HG03135 (cell line): ENCODE results near the gene CACHD1.

ENCODE experiments used
- ATAC-seq: cut with Tn5 transposase; IDR thresholded peaks from one replicate; pipeline ENCODE4 v1.9.1; 2021; ENCODE audit warnings: mild to moderate bottlenecking, moderate library complexity; ENCODE audit not compliant: unreplicated experiment

CACHD1 gene

DNA sequence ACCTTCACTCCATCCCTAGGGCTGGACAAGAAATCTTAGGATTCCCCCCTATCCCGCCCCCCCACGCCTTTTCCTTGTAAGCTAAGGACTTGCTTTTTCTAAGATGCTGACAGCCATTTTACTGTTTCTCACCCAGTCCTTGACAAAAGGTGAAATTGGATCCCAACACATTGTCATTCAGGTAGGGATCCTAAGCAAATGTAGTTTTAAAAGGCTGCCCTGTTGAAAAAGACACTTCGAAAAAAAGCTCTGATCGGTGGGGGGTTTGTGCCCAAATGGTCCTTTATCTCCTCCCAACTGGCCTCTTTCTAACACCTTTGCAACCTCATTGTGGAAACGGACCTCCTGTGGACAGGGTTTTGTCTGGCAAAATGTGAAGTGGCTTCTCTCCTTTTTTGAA, 2.9 kb downstream of the CACHD1 start:
- ATAC-seq, result no peak

DNA sequence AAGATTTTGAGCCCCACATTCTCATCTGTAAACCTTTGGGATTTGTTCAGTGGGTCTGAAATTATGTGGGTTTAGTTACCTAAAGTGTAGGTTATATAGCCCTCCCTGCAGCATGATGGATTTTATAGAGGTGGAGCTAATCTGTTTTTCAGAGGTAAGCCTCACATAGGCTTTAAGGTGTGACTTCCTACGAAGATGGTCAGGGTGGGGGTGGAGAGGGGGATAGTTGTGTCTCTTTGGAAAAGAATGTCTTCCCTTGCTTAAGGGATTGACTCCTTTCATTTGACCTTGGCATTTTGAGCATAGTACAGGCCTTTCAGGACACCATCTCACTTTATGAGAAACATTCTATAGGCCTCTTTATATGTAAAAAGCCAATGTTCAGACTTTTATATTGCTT, 3.4 kb downstream of the CACHD1 start:
- ATAC-seq, result no peak

DNA sequence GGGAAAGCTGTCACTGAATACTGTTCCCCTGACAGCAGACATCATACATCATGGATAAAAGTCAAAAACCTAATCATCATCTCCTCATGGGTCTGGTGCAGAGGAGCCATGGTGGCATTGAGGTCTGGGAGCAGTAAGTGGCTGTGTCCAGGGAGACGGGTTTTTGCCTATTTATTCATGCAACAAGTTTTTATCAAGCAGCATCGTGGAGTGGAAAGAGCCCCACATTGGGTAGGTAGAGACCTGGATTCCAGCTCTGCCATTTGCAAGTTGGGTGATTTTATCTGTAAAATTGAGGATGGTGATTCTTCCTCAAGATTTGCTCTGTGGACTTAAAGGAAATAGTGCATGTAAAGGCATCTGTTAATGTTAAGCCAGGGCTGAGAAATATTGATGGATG, 4.2 kb downstream of the CACHD1 start:
- ATAC-seq, result no peak

DNA sequence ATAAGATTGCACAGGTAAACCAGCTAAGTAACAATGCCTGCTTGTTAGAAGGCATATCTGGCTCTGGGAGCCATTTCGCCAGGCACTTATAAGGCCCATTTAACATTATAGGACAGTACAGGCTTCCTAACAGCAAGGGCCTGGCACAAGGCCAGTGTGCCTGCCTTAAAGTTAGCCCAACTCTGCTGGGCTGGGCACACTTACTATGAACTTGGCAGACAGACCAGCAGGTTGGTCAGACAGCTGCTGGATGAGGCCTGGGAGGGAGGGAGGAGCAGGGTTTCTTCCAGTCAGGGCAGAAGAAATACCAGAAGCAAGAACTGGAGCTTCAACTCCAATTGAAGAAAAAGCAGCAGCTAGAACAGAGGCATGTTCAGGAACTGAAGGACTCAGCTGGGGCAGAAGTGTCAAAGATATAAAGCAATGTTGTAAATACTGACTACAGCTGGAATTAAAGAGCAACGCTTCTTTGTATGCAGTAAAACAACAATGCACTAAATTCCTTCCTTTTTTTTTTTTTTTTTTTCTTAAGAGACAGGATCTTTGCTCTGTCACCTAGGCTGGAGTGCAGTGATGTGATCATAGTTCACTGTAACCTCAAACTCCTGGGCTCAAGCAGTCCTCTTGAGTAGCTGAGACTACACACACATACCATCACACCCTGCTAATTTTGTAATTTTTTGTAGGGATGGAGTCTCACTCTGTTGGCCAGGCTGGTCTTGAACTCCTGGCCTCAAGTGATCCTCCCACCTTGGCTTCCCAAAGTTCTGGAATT, 4.9 kb downstream of the CACHD1 start:
- no peak for ATAC-seq

DNA sequence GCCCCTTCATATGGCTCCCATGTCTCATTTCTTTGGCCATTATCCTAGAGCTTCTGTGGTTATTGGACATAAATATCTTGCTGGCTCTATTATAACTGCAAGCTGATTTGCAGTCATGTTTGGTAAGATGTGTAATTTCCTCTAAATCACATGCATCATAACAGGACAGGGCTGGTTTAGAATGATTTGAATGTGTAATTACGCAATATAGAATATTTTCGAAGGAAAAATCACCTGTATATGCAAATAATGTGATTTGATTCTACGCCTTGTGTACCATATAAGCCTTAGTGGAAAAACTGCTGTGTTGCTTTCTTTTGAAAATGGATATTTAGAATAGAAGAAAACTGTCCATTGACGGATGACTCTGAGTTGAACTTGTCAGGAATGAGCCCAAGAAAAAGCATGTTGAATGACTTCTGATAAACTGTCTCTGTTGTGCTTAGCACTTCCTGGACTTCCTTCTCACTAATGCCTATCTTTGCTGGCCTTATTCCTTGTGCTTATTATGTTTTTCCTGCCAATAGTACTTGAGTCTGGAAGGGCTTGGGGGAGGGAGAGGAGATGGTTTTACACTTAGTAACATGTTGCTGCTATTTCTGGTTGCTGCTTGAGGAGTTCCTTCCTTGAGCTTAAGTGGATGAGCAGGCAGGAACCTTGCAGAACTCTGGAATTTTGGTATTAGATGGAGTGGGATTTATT, 6.5 kb downstream of the CACHD1 start:
- ATAC-seq, result no peak

DNA sequence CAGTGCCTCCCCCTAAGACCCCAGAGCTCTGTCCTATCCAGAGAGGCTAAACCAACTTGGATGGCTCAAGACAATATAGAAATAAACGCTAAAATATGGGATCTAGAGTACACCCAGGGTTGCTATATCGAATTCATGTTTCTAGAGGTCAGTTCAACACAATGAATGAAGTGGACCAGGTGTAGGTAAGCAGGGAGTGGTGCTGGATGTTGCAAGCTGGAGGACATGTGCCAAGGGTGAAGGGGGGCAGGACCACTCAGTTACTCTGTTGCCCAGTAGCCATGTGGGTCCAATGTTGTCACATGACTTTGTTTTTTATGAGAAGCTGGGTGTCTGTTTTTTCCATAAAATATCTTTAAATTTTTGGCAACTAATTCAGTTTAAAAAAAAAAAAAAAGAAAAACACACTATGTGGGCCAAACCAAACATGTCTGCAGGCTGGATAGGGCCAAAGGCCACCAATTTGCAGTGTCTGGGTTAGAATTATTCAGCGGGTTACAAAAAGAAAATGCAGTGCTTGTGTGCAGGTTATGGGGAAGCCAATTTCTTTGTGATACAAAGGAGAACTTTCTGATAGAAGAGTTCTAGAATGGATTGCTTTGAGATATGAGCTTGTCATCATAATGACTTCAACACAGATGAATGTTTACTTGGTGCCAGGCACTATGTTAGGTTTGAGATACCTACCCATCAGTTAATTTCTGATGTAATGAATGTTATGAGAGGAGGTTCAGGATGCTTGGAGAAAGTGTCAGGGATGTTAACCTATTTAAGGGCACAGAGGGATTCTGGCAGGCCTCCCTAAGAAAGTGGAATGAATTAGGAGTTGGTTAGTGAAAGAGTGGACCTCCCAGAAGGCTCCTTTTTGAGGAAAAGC, 8.9 kb downstream of the CACHD1 start:
- no peak for ATAC-seq

DNA sequence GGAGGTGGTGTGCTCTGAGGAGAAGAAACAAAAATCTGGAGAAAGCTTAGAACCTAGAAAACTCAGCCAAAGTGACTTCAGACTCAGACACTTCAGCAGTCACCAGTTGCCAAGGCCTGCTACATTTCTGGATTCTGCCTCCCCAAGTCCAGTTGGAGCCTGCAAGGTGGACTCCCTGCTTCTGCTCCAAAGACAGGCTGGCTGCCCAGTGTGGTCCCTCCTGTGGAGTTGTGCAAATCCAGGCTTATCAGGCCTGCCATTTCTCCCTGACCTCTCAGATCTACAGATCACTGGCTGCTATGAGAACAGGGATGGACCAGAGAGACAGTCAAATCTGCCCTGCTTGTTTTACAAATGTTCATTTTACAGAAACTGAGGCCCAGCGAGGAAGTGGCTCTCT, 9.9 kb downstream of the CACHD1 start:
- ATAC-seq, result no peak

DNA sequence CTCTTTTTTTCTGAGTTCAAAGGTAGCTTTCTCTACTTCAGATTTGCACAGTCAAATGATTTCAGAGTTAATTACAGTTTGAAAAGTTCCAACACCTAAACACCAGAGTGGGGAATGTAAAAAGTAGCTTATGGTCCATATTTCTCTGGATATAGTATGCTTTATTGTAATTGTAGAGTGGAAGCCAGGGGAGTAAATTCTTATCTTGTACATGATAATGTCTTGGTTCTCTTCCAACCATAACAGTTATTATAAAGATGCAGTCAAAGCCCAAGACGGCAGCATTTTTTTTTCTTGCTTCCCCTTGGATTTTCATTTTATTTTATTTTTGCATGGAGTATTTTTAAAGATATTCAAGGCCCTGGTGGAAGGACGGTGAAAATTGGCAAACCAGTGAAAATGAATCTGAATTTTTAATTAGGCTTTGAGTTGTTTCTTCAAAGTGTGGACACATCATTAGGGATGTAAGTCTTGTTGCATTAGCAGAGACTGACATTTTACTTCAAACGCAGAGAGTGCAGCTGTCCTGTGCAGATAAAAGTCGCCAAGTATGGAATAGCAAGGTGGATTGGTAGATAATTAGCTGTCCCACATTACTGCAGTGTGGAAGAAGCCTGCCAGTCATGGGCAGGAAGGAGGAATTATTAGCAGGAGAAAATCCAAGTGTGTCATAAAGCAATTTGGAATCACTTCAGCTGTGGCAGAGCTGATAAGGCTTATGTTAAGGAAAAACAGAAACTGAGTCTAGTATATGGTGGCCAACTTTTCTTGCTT, 11.3 kb downstream of the CACHD1 start:
- ATAC-seq, result no peak

DNA sequence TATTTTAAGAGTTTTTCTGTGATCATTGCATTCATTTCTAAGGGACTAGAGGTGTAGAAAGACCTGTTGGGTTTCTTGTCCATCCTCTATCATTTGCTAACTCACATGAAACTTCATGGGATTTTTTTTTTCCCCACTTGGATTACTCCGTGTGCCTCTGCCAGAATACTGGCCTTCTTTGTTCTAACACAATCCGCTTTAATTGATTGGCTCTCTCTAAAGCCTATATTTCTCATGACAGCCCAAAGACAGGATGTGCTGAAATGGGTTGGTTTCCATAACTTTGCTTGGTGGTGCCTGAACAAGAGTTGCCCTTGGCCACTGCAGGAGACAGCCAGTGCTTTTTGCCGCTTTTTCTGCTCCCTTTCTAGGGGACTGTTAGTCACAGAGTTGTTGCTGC, 12.2 kb downstream of the CACHD1 start:
- ATAC-seq, result no peak

DNA sequence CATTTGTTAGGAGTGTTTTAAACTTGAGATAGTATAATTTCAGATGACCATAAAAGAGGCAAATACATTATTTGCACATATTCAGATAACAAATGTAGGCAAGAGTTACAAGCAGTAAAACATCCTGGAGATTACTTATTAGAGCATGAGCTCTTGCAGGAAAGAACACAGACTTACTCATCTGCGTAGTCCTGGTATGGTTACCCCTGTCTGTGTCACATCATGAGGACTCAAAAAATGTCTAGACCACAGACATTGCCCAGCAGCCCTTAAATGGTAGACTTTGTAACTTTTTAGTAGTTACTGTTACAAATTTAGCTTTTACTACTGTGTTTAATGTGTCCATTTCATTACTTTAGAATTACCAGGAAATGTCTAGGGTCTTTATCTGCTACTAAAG, 12.8 kb downstream of the CACHD1 start:
- ATAC-seq, result no peak

DNA sequence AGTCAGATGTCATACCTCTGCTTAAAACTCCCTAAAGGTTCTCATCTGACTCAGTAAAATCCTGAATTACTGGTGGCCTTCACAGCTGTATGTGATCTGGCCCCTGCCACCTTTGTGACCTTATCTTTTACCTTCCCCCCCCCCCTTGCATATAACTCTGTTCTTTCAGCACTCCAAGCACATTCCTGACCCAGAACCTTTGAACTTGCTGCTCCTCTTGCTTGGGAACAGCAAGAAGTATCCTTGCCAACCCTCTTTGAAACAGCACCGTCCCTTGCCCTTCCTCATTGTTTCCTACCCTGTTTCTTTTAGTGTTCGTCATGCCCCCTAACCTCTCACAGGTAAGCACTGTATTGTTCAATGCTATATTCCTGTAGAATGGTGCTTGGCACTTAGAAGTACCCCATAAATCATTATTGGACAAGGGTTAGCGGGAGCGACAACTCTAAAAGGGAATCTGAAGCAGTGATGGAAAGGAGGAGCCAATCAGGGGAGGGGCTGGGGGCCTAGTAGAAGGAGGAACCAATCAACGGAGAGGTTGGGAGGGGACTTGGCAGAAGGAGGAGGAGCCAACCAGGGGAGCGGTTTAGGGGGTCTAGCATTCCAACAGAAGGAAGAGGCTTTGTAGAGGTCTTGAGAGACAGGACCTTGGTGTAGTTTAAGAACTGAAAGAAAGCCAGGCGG, 13.9 kb downstream of the CACHD1 start:
- ATAC-seq, result no peak

DNA sequence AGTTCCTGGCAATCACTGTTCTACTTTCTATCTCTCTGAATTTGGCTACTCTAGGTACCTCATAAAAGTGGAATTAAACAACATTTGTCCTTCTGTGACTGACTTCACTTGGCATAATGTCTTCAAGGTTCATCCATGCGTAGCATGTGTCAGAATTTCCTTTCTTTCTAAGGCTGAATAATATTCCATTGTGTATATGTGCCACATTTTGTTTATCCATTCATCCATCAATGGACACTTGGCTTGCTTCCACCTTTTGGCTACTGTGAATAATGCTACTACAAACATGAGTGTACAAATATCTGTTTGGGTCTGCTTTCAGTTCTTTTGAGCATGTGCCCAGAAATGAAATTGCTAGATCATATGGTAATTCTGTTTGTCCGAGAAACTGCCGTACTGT, 14.7 kb downstream of the CACHD1 start:
- ATAC-seq, result no peak

DNA sequence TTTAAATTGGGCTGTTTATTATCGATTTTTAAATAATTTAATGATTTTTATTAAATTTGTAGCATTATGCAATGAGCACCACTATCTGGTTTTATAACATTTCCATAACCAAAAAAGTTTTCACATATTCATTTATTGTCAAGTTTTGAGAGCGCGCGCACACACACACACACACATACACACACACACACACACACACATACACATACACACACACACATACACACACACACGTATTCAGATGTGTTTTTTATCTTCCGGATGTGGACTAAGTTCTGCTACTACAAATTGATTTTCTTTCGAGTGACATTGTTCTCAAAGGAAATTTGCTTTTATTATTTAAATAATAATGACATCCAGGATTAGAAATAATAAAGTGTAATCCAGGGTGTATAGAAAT, 16.3 kb downstream of the CACHD1 start:
- ATAC-seq, result no peak

DNA sequence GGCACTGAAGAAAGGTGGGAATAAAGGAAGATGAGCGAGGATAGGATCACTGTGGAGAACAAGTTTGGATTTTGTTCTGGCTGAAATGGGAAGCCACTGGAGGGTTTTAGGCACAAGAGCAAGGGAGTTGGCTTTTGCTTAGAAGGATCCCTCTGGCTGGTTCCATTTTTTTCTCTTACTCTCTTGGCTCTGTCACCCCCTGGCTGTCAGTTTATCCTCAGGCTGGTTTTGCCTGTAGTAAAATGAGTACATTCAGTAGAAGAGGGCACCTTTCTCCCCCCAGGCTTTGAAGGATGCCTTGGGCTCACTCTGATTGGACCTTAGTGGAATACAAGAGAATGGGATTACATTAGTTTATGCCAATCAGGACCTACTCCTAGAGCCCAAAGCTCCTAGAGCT, 17.1 kb downstream of the CACHD1 start:
- no peak for ATAC-seq

DNA sequence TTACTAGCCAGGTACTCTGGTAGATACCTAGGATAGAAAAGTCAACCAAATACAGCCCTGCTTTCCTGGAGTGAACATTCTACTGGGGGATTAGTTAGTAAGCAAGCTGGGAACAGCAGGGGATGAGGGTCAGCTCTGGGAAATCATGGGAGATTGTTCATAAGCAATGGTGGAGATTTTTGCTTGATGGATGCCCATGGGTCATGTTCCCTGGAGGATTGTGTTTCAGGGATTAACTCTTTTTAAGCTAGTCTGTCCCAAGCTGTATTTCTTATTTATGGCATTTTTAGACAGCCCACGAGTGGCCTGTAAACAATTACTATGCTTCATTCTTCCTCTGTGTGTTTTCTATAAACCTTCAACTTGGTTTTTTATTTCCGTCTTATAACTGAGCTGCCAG, 18.9 kb downstream of the CACHD1 start:
- ATAC-seq, result no peak

DNA sequence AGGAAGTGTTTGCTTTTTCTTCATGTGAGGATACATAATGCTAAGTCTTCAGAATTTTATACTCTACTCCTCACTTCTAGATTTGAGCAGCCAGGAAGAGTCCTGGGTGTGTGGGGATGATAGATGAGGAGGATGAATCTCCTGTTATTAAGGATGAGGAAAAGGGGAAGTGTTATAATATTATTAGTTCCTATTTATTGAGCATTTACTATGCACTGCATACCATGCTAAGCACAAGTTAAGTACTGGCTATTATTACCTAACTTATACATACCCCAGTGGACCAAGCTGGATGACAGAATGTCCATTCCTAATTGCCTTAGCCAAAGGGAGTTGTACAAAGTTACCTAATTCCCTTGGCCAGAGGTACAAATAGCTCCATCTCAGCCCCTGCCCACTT, 19.8 kb downstream of the CACHD1 start:
- no peak for ATAC-seq

DNA sequence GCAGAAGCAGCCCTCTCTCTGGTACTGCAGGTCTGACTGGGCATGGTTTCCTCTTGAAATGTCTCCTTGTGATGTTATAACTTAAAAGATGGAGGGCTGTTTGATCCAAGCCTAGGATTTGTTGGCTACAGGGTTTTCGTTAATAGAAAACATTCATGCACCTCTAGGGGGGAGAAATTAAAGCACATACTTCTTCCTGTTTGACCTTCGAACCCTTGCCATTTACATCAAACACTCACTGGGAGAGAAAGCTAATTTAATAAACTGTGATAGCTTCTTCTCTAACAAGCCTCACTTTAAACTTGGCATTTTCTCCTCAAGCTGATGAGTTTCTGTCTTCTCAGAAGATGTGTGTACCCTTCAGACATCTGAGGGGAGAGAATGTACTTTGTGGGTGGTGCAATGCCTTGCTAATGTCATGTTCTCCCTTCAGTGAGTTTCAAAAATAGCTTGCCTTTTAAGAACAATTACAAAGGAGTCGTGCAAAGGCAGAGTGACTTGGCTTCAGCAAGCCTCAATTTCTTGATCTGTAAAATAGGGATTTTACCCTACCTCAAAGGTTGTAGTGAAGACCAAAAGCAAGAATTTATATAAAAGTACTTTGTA, 20.4 kb downstream of the CACHD1 start:
- no peak for ATAC-seq

DNA sequence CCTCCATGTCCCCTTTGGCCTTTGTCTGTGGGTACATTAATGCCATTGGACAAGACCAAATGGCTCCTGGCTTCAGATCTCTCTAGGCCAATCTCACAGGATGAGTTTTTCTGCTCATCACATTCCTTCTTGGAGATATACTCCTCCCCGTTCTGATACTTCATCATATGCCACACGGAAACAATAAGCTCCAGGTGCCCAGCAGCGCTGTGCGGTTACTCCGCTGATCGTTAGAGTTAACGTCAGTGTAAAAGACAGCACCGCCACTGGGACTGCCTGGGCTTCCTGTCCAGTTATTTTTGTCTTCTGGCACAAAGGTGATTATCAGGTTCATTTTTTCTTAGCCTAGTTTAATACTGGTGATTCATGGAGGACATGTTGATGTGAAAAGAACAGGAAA, 22.5 kb downstream of the CACHD1 start:
- ATAC-seq, result no peak

DNA sequence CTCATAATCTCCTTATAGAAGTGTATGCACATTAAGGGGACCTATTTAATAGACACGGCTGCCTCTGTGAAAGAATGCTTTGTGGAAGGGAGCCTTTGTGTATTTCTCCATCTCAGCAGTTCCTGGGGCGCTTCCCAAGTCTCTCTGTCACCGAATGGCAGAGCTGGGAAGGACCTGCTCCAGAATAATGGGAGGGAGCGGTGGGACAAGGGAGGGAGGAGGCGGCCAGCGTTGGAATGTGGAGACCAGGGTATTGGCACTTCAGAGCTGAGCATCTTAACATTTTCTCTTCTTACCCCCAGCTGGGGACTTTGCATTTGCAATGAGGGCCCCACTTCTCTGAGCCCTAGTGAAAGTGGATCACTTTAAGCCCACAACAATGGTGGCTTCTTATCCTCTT, 23.9 kb downstream of the CACHD1 start:
- ATAC-seq, result no peak

DNA sequence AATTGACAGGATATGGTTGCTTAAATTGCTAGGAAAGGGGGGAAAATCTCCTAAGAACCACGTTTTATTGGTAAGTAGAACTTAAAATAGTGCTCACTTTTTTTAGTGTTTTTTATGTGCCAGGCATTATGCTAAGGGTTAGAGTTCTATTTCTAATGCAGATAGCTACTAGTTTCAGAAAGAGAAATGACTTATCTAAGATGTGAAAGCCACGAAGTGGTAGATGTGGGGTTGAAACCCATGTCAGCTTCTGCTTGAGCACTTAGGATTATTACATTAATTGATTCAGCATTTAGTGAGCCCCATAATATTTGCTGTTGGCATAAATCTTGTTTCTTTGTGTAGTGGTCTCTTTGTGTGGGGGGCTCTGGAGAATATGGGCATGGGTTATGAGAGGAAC, 24.7 kb downstream of the CACHD1 start:
- no peak for ATAC-seq
